AG09319 (cell line): ENCODE data around the gene TRAPPC10.

Experiments used
- DNase-seq: peaks from one replicate; pipeline ENCODE4 v3.0.0-alpha.2; 2010; ENCODE audit warnings: low read depth; ENCODE audit errors: extremely low read depth
- TF ChIP-seq, protein P1 (sequence below): IDR thresholded peaks from 2 replicates; pipeline ENCODE4 v1.5.1; 2011; ENCODE audit warnings: low read depth, mild to moderate bottlenecking, inconsistent platforms, low read length, moderate library complexity

Gene TRAPPC10

DNA sequence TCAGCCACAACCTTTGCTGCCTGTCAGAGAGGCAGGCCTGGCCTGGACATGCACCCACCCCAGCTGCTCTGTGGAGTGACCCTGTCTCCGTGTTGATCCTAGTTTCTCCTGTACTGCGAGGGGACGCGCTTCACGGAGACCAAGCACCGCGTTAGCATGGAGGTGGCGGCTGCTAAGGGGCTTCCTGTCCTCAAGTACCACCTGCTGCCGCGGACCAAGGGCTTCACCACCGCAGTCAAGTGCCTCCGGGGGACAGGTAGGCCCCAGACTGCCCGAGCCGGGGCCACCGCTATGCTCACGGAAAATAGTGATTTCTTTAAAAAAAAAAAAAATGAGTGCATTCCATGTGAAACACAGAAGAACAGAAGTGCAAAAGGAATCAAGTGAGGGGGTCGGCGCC lies 41.6 kb upstream of the TRAPPC10 start:
- TF ChIP-seq, protein P1, sequence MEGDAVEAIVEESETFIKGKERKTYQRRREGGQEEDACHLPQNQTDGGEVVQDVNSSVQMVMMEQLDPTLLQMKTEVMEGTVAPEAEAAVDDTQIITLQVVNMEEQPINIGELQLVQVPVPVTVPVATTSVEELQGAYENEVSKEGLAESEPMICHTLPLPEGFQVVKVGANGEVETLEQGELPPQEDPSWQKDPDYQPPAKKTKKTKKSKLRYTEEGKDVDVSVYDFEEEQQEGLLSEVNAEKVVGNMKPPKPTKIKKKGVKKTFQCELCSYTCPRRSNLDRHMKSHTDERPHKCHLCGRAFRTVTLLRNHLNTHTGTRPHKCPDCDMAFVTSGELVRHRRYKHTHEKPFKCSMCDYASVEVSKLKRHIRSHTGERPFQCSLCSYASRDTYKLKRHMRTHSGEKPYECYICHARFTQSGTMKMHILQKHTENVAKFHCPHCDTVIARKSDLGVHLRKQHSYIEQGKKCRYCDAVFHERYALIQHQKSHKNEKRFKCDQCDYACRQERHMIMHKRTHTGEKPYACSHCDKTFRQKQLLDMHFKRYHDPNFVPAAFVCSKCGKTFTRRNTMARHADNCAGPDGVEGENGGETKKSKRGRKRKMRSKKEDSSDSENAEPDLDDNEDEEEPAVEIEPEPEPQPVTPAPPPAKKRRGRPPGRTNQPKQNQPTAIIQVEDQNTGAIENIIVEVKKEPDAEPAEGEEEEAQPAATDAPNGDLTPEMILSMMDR, result no peak

DNA sequence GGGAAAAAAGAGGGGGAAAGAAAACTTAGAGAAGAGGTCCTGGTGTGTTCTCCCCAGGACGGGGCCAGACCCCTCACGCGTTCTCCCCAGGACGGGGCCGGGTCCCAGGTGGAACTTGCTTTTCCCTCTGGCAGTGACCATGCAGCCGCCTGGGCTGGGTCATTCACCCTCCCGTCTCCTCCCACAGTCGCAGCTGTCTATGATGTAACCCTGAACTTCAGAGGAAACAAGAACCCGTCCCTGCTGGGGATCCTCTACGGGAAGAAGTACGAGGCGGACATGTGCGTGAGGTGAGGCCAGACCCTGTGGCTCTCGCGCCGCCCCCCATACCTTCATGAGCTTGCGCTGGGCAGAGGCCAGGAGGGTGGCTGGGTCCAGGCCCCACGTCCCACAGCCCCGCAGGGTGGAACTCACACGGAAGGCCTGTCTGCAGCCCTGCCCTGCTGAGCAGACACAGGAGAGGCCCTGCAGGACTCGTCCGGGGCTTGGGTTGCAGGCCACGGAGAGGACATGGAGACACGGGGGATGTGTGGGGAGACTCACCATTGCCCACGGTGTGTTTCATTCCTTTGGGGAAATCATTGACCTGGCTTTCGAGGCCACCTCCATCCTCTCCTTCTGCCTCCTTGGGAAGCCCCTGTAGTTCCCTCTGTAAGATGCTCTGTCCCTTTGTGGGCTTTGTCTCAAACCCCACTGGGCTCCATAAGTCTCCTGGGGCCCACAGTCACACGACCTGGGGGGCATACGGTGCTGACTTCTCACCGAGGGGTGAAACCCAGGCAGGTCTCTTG lies 40.7 kb upstream of the TRAPPC10 start:
- TF ChIP-seq, protein P1, result no peak
- no peak for DNase-seq

More for the DNA sequence above, 41.6 kb upstream of the TRAPPC10 start:
- DNase-seq, result no peak

DNA sequence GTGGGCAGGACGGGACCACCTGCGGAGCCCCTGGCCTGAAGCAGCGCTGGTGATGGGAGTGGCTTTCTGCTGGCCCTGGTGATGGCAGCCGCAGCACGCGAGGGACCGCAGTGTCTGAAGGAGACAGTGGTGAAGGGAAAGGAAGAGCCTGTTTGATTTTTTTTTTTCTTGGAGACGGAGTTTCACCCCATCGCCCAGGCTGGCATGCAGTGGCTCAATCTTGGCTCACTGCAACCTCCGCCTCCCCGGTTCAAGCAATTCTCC lies 40.2 kb upstream of the TRAPPC10 start:
- TF ChIP-seq, protein P1, result no peak
- no peak for DNase-seq

DNA sequence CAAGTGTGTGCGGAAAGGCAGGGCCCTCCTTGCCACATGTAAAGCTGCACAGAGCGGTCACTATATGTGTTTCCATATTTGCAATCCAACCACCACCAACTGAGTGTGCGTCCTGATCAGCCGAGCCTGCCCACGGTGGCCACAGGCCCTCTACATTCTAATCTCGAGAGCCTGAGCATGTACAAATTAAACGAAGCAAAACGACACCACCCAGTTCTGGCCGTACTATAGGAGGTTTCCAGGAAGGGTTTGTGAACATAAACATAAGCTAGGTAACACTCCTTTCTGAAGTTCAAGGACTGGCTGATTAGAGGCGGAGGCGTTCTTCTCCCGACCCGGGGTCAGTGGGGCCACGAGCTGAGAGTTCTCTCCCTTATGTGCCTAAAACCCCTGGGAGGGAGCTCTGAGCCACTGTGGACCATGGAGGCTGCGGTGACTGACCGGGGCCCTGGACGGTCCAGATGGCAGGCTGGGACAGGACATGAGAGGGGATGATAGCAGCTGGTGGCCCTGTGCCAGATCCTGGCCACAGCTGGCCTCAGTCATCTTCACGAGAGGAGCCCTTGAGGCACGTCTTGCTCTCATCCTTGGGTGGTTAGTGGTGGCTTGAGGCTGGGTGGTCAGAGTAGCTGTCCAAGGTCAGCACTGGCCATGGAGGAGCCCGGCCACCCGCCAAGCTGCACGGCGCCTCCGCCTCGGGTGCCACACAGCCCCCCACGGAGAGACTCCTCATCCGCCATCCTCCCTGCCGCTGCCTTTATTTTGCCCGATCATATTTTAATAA lies 39.1 kb upstream of the TRAPPC10 start:
- no peak for DNase-seq

DNA sequence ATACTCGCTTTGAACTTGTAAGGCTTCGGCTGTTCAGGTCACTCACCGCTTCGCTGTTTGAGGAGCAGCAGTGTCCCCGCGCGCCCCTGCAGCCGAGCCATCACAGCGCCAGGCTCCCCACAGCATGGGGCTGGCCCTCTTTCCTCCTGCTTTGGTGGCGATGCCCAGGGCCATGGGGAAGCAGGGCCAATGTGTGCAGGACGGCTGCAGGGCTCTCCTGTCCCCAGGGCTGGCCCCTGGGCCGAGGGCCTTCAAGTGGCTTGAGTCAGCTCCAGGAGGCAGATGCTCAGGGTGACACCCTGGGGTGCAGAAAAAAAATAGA lies 38.5 kb upstream of the TRAPPC10 start:
- no peak for DNase-seq
- TF ChIP-seq, protein P1, result no peak

More for the DNA sequence above, 39.1 kb upstream of the TRAPPC10 start:
- TF ChIP-seq, protein P1, result no peak

DNA sequence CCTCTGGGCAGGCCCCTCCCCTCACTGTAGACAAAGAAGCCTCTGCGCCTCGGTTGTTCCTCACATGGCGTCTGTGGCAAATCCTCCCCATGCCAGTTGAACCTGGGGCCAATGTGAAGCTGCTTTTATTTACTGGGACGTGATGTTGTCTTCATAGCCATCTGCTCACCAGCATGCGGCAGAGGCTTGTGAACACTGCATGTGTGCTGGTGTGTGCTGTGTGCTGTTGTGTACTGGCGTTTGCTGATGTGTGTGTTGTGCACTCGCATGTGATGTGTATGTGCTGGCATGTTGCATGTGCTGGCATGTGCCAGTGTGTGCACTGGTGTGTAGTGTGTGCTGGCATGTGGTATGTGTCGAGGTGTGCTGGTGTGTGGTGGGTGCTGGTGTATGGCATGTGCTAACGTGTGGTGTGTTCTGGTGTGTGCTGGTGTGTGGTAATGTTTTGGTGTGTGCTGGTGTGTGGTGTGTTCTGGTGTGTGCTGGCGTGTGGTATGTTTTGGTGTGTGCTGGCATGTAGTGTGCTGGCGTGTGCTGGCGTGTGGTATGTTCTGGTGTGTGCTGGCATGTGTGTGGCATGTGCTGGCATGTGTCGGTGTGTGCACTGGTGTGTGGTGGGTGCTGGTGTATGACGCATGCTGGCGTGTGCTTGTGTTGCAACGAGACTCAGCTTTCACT lies 37.2 kb upstream of the TRAPPC10 start:
- DNase-seq, result no peak

More for the DNA sequence above, 37.2 kb upstream of the TRAPPC10 start:
- TF ChIP-seq, protein P1, result no peak
